ENCODE results near the gene ZIC5.
A peak's percentile ranks its signal among the peaks of the same experiment; 100 is the strongest.

ZIC5 gene

GRCh38 chr13:99982731-99983498 is 11.3 kb upstream of the ZIC5 start:
- H3K4me3 ChIP-seq (ENCODE audit: low read length): peak overlapping the region; percentile 21
- no peak for TF ChIP-seq ZNF274 (IDR thresholded peaks at IDR 0.05; ENCODE audit: low read depth, low read length)

- TF ChIP-seq ZNF274 (IDR thresholded peaks at IDR 0.05; ENCODE audit: low read depth, low read length): no peak
- peak overlapping the region; percentile 40; the same call in 1 of the 2 replicates for H3K4me3 ChIP-seq (ENCODE audit: low read length)
These were observed 10.6 kb upstream of the ZIC5 start for GRCh38 chr13:99982036-99982730.

GRCh38 chr13:99981735-99982035 is 10.1 kb upstream of the ZIC5 start, which contains the start of gene ZIC2:
TSS of gene ZIC2 (plus strand) at chr13:99981784. CDS start at chr13:99982065, 281 bp downstream.
- peak within 1 kb of the TSS; percentile 61; the same call in 1 of the 2 replicates for H3K4me3 ChIP-seq (ENCODE audit: low read length)
- TF ChIP-seq ZNF274 (IDR thresholded peaks at IDR 0.05; ENCODE audit: low read depth, low read length): no peak

DNA sequence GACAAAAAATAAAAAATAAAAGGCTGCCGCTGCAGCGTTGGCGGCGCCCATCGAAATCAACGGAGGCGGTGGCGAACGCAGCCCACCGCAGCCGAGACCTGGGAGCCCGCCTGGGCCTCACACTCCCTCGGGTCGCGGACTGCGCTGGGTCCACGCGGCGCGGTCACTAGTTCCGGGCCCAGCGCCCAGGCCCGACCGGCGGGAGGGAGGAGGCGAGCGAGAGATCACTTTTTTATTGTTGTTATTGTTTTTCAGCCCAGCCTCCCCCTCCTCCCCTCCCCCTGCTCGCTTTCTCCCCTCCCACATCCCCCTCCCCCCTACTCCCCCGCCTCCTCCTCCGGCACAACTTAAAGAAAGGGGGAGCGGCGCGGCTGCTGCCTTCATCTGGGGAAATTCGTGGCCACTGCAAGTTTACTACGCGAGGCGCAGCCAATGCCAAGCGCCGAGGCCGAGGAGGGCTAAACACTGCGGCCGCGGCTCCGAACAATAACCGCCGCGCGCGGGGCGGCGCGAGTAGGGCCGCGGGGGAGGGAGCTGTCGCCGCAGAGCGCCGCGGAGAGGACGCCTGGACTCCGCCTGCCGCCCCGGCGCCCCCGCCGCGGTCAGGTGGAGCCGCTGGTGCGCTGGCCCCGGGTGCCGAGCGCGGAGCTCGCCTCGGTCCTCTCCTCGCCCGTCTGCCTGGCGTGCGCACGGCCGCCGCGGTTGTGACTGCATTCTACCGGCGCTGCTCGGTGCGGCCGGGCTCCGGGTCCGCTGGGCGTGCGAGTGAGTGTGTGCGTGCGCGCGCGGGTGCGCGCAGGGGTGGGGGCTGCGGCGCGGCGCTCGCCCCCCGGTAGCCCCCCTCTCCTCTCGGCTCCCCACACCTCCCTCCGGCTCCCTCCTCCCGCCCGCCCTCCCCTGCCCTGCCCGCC is 9.5 kb upstream of the ZIC5 start:
- no peak for TF ChIP-seq ZNF274 (IDR thresholded peaks at IDR 0.05; ENCODE audit: low read depth, low read length)
- H3K4me3 ChIP-seq (ENCODE audit: low read length): peak overlapping the region; percentile 61; the same call in 1 of the 2 replicates

DNA sequence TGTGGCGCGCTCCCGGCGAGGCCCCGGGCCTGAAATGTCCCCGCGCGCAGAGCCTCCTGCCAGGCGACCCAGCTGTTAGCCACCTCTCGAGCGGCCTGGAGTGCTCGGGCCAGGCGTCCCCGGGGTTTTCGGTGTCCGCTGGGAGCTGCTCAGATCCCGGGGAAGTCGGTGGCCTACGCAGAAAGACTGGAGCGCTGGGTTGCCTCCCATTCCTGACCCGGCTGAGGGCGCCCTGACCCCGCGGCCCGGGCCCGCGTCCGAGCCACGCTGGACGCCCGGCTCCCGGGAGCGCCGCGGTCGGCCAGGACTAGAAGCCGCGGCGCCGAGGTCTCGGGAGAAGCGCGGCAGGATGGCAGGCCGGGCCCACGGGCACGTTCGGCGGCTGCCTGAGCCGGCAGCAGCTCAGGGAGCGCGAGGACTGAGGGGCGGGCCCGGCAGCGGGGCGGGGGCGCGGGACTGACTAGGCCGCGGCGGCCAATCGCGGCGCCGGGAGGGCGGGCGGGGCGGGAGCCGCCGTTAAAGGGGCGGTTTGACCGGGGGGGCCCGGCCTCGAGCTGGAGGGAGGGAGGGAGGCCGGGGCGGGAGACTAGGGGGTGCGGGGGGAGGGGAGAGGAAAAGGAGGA is 8.7 kb upstream of the ZIC5 start:
- peak overlapping the region; percentile 54; the same call in 1 of the 2 replicates for H3K4me3 ChIP-seq (ENCODE audit: low read length)
- no peak for TF ChIP-seq ZNF274 (IDR thresholded peaks at IDR 0.05; ENCODE audit: low read depth, low read length)

DNA sequence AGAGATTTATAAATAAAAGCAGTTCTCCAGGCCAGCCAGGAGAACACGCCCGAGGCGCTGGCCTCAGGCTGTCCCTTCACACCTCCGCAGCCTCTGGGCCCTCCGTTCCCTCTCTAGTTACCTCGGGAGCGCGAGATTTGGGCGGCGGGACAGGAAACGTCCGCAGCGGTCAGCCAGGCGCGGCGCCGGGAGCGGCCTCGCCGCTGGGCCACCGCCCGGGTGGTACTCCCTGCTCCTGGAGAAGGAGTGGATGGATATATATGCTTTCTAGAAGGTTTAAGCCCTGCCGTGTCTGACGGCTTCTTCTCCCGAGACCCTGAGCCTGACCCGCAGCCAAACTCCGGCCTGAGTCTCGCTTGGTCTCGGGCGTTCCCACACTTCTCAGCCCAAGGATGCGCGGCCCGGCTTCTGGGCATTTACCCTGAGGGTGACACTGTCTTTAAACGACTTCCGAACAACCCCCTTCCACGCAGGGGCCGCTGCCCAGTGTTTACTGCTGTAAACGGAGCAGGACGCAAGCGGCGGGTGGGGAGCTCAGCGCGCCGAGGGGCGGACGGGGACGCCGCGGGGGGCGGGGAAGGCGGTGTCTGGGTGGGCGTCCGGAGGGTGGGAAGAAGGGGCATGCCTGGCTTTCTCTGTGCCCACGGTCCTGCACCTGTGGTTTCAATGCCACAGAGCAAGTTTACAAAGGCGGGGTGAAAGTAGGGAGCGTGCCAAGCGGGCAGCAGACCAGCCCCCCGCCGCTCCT is 8.1 kb upstream of the ZIC5 start:
- no peak overlapping the region for H3K4me3 ChIP-seq (ENCODE audit: low read length)
- no peak for TF ChIP-seq ZNF274 (IDR thresholded peaks at IDR 0.05; ENCODE audit: low read depth, low read length)

DNA sequence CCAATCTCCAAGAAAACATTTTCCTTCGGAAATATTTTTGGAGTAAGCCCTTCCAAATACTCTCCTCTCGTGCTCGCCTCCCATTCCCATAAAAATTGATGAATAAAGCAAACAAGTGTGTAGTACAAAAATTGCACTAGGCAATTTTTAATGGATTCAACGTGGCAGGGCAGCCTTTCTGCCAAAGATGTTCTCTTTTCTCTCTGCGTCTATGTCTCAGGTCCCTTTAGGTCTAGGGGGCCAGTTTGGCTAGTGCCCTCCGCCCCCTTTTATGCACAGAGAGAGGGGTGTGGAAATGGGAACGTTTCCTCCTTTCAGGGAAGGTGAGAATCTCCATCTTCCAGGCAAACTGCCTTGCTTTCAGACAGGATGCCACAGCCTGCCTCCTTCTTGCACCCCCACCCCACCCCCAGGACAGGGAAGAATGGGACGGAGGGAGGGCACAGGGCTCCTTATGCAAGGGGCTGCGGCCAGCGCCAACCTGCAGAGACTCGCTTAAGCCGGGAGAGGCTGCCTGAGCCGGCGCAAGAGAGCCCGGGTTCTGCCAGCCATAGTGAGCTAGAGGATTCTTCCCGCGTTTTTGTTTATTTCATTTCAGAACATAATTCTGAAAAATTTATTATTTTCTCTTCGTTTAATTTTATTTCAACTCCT is 7.4 kb upstream of the ZIC5 start:
- H3K4me3 ChIP-seq (ENCODE audit: low read length): no peak overlapping the region

DNA sequence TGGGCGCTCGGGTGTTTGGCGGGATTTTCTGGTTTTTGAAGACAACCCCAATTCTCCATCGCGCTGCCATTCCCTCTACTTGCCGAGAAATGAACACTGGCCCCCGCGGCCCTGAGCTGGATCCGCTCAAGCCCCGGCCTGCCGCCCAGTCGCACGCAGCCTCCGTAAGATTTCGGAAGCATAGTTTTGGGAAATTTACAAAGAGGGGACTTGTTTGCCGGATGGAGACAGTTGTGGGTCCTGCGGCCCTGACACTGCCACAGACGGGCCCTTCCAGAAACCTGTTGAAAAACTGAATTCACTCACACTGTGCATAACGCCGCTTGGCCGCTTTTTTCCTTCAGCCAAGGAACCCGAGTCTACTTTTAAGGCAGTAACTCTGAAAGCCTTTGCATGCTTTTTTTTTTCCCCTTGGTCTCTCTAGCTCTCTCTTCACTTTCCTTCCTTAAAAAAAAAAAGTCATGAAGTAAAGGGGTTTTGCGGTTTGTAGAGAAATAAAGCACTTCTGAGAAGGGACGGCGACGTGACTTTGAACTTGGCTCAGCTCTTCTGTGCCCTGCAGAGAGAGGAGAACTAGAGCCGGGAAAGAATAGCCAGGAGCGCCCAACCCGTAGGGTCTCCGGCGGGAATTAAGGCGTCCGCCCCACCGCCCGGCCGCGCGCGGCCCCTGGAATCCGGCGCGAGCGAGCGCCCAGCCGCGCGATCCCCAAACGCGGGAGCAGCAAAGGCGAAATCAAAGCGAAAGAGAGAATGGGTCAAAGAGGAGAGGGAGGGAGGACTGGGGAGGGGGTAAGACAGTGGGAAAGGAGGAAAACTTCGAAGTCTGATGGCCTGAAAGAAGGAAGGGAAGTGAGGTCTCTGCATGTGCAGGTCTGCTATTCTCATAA is 6.6 kb upstream of the ZIC5 start:
- H3K4me3 ChIP-seq (ENCODE audit: low read length): no peak overlapping the region
- no peak for TF ChIP-seq ZNF274 (IDR thresholded peaks at IDR 0.05; ENCODE audit: low read depth, low read length)

More for the DNA sequence above, 7.4 kb upstream of the ZIC5 start:
- no peak for TF ChIP-seq ZNF274 (IDR thresholded peaks at IDR 0.05; ENCODE audit: low read depth, low read length)

- H3K4me3 ChIP-seq (ENCODE audit: low read length): no peak overlapping the region
- no peak for TF ChIP-seq ZNF274 (IDR thresholded peaks at IDR 0.05; ENCODE audit: low read depth, low read length)
These were observed 5.9 kb upstream of the ZIC5 start for GRCh38 chr13:99977334-99977911.

- TF ChIP-seq ZNF274 (IDR thresholded peaks at IDR 0.05; ENCODE audit: low read depth, low read length): no peak
- no peak overlapping the region for H3K4me3 ChIP-seq (ENCODE audit: low read length)
These were observed 5.0 kb upstream of the ZIC5 start for GRCh38 chr13:99976575-99976974.

DNA sequence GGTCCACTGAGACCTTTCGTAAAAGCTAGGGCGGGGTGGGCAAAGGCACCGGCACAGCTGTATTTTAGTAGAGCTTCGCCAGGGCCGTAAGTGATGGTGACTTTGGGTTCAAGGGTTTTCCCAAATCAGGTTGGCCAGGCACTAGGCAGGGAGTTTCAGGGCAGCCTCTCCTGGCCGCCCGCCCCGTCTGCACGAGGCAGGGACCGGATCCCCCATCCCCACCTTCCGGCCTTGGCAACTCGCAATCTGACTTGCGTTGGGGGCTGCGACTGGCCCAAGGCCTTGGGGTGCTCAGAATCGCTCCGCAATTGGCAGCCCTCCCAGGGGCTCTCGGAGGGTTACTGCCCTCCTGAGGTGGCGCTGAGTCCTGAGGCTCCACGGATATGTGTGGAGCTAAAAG is 4.1 kb upstream of the ZIC5 start:
- H3K4me3 ChIP-seq (ENCODE audit: low read length): no peak overlapping the region
- no peak for TF ChIP-seq ZNF274 (IDR thresholded peaks at IDR 0.05; ENCODE audit: low read depth, low read length)
